Spleen (tissue), 7 donors: ENCODE measurements around the gene ZNF503.

Experiments used
- POLR2A ChIP-seq, 3 donors: fragments of 450-650 bp; IDR thresholded peaks; one replicate each; pipeline ENCODE4 v1.5.1; 2017; ENCODE audit warnings: antibody characterized with exemption in 3 of 3, mild to moderate bottlenecking in 1 of 3
- POLR2AphosphoS5 ChIP-seq, 3 donors: sonication (generic); formaldehyde crosslinking; IDR thresholded peaks; one replicate each; pipeline ENCODE4 v1.5.1; 2017; ENCODE audit warnings: antibody characterized with exemption in 3 of 3
- TF ChIP-seq, protein P1 (sequence below), 11 experiments: fragments of 200-600 bp in 7 of 11; fragments of 450-650 bp in 4 of 11; sonication (generic) in 4 of 11; IDR thresholded peaks in 8 of 11; conservative IDR thresholded peaks in 3 of 11; 1 replicate in 7 of 11; 2 replicates in 4 of 11; pipeline versions ENCODE4 v1.4.0 to v1.8.0; 2016 to 2021; ENCODE audit warnings: antibody characterized with exemption in 11 of 11, inconsistent platforms in 4 of 11, mild to moderate bottlenecking in 1 of 11
- donor health status: DM: no; HTN: no; CAD: no; lungs with moderate emphysema.
- donor health status: DM: no; HTN: no; CAD: no.
- donor health status: DM: no; HTN: no; CAD: no.

DNA sequence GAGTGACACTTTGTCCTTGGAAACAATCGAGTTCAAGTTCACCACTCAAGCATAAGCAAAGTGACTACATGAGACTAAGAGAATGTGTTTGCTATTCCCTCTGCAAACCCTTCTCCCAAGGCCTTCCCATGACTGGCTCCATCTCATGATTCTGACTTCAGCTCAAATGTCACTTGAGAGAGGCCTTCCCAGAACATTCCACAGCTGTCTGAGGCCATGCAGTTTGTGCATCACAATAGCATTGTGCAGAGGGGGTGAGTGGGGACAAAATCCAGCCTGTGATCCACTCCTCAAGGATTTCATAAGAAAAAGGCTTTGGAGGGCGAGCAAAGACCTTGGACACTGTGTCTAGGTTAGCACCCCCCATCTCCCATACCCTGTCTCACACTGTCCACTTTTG is 23.0 kb upstream of the ZNF503 start:
- TF ChIP-seq, protein P1, sequence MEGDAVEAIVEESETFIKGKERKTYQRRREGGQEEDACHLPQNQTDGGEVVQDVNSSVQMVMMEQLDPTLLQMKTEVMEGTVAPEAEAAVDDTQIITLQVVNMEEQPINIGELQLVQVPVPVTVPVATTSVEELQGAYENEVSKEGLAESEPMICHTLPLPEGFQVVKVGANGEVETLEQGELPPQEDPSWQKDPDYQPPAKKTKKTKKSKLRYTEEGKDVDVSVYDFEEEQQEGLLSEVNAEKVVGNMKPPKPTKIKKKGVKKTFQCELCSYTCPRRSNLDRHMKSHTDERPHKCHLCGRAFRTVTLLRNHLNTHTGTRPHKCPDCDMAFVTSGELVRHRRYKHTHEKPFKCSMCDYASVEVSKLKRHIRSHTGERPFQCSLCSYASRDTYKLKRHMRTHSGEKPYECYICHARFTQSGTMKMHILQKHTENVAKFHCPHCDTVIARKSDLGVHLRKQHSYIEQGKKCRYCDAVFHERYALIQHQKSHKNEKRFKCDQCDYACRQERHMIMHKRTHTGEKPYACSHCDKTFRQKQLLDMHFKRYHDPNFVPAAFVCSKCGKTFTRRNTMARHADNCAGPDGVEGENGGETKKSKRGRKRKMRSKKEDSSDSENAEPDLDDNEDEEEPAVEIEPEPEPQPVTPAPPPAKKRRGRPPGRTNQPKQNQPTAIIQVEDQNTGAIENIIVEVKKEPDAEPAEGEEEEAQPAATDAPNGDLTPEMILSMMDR (IDR thresholded peaks at IDR 0.05 in 8 of 11, conservative IDR thresholded peaks at IDR 0.05 in 3 of 11) = no peak
- TF ChIP-seq POLR2A (IDR thresholded peaks at IDR 0.05) = no peak
- no peak for TF ChIP-seq POLR2AphosphoS5 (IDR thresholded peaks at IDR 0.05)
